ENCODE data around the gene ZBTB16.

DNA sequence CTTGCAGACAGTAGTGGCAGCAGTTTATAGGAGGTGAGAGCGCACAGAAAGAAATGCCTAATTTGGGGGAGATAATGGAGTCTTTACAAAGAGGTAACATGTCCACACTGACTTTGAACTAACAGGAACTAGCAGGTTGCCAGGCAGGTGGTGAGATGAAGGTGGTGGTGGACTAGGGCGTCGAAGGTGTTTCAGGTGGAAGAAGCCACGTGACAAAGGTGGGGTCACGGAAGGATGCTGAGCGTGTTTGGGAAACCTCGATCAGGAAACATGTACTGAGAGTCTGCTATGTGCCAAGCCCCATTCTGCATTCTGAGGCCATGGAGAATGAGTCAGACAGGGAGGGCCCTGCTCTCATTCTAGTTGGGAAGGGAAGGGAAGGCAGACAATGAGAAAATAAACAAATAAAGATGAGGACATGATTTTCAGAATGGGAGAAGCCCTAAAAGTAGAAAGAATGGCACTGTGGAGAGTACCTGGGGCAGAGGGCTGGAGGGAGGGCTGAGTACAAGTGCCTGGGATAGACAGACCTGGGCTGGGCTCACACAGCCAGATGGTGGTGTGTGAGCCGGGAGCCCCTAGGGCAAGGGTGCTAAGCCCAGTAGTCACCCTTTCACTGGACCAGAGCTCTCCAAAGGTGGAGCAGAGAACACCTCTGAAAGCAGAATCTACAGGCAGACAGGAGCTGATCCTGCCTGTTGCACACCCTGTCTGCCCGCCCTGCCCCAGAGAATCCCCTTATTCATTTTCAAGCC lies 220.5 kb downstream of the ZBTB16 start:
- no peak for TF ChIP-seq POLR2A (IDR thresholded peaks at IDR 0.05)
- TF ChIP-seq, protein P1, sequence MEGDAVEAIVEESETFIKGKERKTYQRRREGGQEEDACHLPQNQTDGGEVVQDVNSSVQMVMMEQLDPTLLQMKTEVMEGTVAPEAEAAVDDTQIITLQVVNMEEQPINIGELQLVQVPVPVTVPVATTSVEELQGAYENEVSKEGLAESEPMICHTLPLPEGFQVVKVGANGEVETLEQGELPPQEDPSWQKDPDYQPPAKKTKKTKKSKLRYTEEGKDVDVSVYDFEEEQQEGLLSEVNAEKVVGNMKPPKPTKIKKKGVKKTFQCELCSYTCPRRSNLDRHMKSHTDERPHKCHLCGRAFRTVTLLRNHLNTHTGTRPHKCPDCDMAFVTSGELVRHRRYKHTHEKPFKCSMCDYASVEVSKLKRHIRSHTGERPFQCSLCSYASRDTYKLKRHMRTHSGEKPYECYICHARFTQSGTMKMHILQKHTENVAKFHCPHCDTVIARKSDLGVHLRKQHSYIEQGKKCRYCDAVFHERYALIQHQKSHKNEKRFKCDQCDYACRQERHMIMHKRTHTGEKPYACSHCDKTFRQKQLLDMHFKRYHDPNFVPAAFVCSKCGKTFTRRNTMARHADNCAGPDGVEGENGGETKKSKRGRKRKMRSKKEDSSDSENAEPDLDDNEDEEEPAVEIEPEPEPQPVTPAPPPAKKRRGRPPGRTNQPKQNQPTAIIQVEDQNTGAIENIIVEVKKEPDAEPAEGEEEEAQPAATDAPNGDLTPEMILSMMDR (IDR thresholded peaks at IDR 0.05), result no peak

Data from uterus (tissue), 2 donors.